SU-DHL-6 (cell line): Measurements from ENCODE around the gene AGBL4.

ENCODE experiments used
- H2AFZ ChIP-seq: fragments of 200-600 bp; sonication (generic); 2 replicates; pipeline ENCODE4 v1.6.1; 2014; ENCODE audit warnings: low read depth, mild to moderate bottlenecking, moderate library complexity, mixed read lengths, antibody characterized with exemption, low read length; ENCODE audit not compliant: severe bottlenecking
- H3F3A ChIP-seq: fragments of 200-600 bp; shearing (Covaris generic); 2 replicates; pipeline ENCODE4 v1.6.0; 2016; ENCODE audit warnings: antibody characterized with exemption, mild to moderate bottlenecking; ENCODE audit not compliant: insufficient read depth
- H3K27ac ChIP-seq: fragments of 200-600 bp; sonication (generic); 2 replicates; pipeline ENCODE4 v1.5.1; 2016; ENCODE audit warnings: low read depth, mild to moderate bottlenecking, low read length, moderate library complexity, mixed read lengths
- H3K27me3 ChIP-seq: fragments of 200-600 bp; sonication (generic), shearing (Covaris generic); 2 replicates; pipeline ENCODE4 v1.6.0; 2014; ENCODE audit warnings: mild to moderate bottlenecking, low read length
- H3K36me3 ChIP-seq: fragments of 200-600 bp; sonication (generic); 2 replicates; pipeline ENCODE4 v1.6.1; 2014; ENCODE audit warnings: mild to moderate bottlenecking, low read length, mixed read lengths
- H3K4me2 ChIP-seq: fragments of 300-600, 200-600 bp; shearing (Covaris generic), sonication (generic); 2 replicates; pipeline ENCODE4 v1.6.0; 2014; ENCODE audit warnings: low read length, low read depth, mild to moderate bottlenecking; ENCODE audit not compliant: poor library complexity, severe bottlenecking
- H3K4me3 ChIP-seq: fragments of 200-600 bp; sonication (generic); 2 replicates; pipeline ENCODE4 v1.5.1; 2014; ENCODE audit warnings: antibody characterized with exemption, low read length, mild to moderate bottlenecking, mixed read lengths; ENCODE audit not compliant: insufficient read depth, poor library complexity, severe bottlenecking
- H3K79me2 ChIP-seq: fragments of 200-600 bp; sonication (generic); 2 replicates; pipeline ENCODE4 v1.6.1; 2014; ENCODE audit warnings: mild to moderate bottlenecking, low read length, moderate library complexity; ENCODE audit not compliant: insufficient read depth
- H3K9ac ChIP-seq: fragments of 200-600 bp; sonication (generic); 2 replicates; pipeline ENCODE4 v1.7.0; 2014; ENCODE audit warnings: mild to moderate bottlenecking, low read length
- H3K9me2 ChIP-seq: fragments of 200-600 bp; sonication (generic); replicated peaks from 2 replicates; pipeline ENCODE4 v1.6.1; 2014; ENCODE audit warnings: low read length; ENCODE audit not compliant: insufficient read depth
- H3K9me3 ChIP-seq: fragments of 200-600 bp; sonication (generic); 2 replicates; pipeline ENCODE4 v1.6.1; 2014; ENCODE audit warnings: low read length, mixed read lengths; ENCODE audit not compliant: insufficient read depth
- H4K20me1 ChIP-seq: fragments of 200-600 bp; sonication (generic); 2 replicates; pipeline ENCODE4 v1.6.1; 2014; ENCODE audit warnings: low read depth, mild to moderate bottlenecking, antibody characterized with exemption, low read length, moderate library complexity, mixed read lengths
- CTCF ChIP-seq: fragments of 200-600 bp; sonication (generic); IDR thresholded peaks from one replicate; pipeline ENCODE4 v1.5.1; 2017; ENCODE audit warnings: antibody characterized with exemption, mild to moderate bottlenecking, low read length, moderate library complexity; ENCODE audit not compliant: insufficient read depth, poor library complexity, severe bottlenecking
- EZH2phosphoT487 ChIP-seq: fragments of 200-600 bp; sonication (generic), shearing (Covaris generic); conservative IDR thresholded peaks from 2 replicates; pipeline ENCODE4 v1.6.1; 2018; ENCODE audit warnings: mild to moderate bottlenecking, antibody characterized with exemption, low read length, moderate library complexity, mixed read lengths

AGBL4 gene

DNA sequence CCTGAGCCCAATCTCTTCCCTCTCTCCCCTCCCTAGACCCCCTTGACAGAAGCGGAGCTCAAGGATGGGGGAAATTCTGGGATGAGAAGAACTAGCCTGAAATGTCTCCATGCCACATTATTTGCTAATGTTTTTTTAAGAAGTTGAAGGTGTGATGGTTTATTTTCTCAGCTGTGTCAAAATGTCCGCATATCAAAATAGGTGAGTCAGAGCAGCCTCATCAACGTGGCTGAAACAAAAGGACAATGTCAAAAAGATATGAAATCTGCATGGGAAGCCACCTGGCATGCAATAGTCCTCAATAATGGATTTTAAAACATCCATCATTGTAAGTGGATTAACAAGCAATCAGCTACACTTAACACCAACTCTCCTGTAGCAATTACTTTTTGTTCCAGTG, 1348.5 kb downstream of the AGBL4 start:
- Histone ChIP-seq H3K9me3 (no peaks in the 10 kb centered on the region), H3K9ac (no peak overlapping the region), H3K27ac (no peak overlapping the region), H3K79me2 (no peaks in the 10 kb centered on the region), H2AFZ (no peak overlapping the region), H3K27me3 (no peaks in the 10 kb centered on the region), H3F3A (no peaks in the 10 kb centered on the region), H3K9me2 (no peaks in the 10 kb centered on the region), H3K4me3 (no peak overlapping the region), H3K36me3 (no peaks in the 10 kb centered on the region), H4K20me1 (no peaks in the 10 kb centered on the region), H3K4me2 (no peak overlapping the region)
- no peak for TF ChIP-seq EZH2phosphoT487
- TF ChIP-seq CTCF: no peak

DNA sequence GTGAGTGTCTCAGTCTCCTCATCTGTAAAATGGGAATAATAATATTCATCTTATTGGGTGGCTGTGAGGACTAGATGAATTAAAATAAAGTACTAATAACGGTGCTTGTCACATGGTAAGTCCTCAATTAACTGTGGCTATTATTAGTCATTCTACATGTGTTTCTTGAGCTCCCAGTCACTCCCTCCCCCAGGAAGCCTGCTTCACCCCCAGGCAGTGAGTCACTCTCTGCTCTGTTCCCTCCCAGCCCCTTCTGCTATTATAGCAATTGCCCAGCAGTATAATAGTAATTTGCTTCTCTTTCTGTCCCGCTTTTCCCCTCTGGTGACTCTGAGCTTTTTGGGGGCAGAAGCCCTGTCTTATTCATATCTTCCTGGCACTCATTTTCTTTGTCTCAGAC, 1349.1 kb downstream of the AGBL4 start:
- H3K79me2 ChIP-seq: no peaks in the 10 kb centered on the region
- no peak overlapping the region for H2AFZ ChIP-seq
- TF ChIP-seq EZH2phosphoT487: no peak
- H3K27me3 ChIP-seq: no peaks in the 10 kb centered on the region
- H3K9me3 ChIP-seq: no peaks in the 10 kb centered on the region
- no peak overlapping the region for H3K4me2 ChIP-seq
- no peaks in the 10 kb centered on the region for H4K20me1 ChIP-seq
- H3K36me3 ChIP-seq: no peaks in the 10 kb centered on the region
- H3K9me2 ChIP-seq: no peaks in the 10 kb centered on the region
- H3K9ac ChIP-seq: no peak overlapping the region
- H3K4me3 ChIP-seq: no peak overlapping the region
- no peak overlapping the region for H3K27ac ChIP-seq
- H3F3A ChIP-seq: no peaks in the 10 kb centered on the region

- Histone ChIP-seq H3K79me2 (no peaks in the 10 kb centered on the region), H3K36me3 (no peaks in the 10 kb centered on the region), H3F3A (no peaks in the 10 kb centered on the region), H3K9ac (no peak overlapping the region), H3K4me2 (no peak overlapping the region), H2AFZ (no peak overlapping the region), H3K27ac (no peak overlapping the region), H3K9me2 (no peaks in the 10 kb centered on the region), H3K27me3 (no peaks in the 10 kb centered on the region), H4K20me1 (no peaks in the 10 kb centered on the region), H3K4me3 (no peak overlapping the region), H3K9me3 (no peaks in the 10 kb centered on the region)
- TF ChIP-seq EZH2phosphoT487 (no peak), CTCF (no peak)
Measured at GRCh38 chr1:48673332-48674105, 1350.2 kb downstream of the AGBL4 start.

DNA sequence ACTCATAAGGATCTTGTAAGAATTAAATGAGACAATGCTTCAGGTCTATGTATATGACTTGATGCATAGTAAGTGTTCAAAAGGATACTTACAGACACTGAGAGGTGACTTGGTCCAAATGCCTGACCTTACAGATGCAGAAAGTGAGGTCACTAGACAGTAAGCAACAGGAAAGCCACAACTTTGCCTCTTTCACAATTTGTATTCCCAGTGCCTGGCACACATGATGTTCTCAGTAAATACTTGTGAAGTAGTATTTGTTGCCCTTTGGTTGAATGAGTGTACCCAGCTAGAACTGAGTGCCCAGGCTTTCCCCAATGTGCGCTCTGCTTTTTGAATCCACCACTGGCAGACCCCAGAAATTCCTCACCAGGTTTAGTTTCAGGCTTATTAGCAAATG, 1352.2 kb downstream of the AGBL4 start:
- Histone ChIP-seq H3K27ac (no peak overlapping the region), H3K4me3 (no peak overlapping the region), H3K27me3 (no peaks in the 10 kb centered on the region), H3K9me3 (no peaks in the 10 kb centered on the region), H2AFZ (no peak overlapping the region), H4K20me1 (no peaks in the 10 kb centered on the region), H3K9ac (no peak overlapping the region), H3K9me2 (no peaks in the 10 kb centered on the region), H3F3A (no peaks in the 10 kb centered on the region), H3K79me2 (no peaks in the 10 kb centered on the region), H3K4me2 (no peak overlapping the region), H3K36me3 (no peaks in the 10 kb centered on the region)
- TF ChIP-seq EZH2phosphoT487 (no peak), CTCF (no peak)
